Hepatocyte (in vitro differentiated cells): Measurements from ENCODE around the gene C2CD3. TPM values are rescaled to one million over a fixed set of nuclear protein-coding genes. Genes with fewer than 3 reads are reported as not detected.

ENCODE experiments used
- DNase-seq: peaks from one replicate; pipeline ENCODE4 v3.0.0-alpha.2; 2016; ENCODE audit warnings: low spot score
- H2AFZ ChIP-seq: fragments of 200-600 bp; sonication (generic); 2 replicates; pipeline ENCODE4 v1.6.0; 2016; ENCODE audit warnings: antibody characterized with exemption, mild to moderate bottlenecking
- H3K27ac ChIP-seq: fragments of 200-600 bp; sonication (generic); 2 replicates; pipeline ENCODE4 v1.5.1; 2016; ENCODE audit warnings: mild to moderate bottlenecking
- H3K27me3 ChIP-seq: fragments of 200-600 bp; sonication (generic); 2 replicates; pipeline ENCODE4 v1.6.1; 2016
- H3K36me3 ChIP-seq: fragments of 200-600 bp; sonication (generic); replicated peaks from 2 replicates; pipeline ENCODE4 v1.5.1; 2016; ENCODE audit warnings: low read depth; ENCODE audit not compliant: insufficient read depth
- H3K4me1 ChIP-seq: fragments of 200-600 bp; sonication (generic); 2 replicates; pipeline ENCODE4 v1.5.1; 2016; ENCODE audit warnings: mild to moderate bottlenecking, moderate library complexity; ENCODE audit not compliant: insufficient read depth
- H3K4me2 ChIP-seq: fragments of 200-600 bp; sonication (generic); 2 replicates; pipeline ENCODE4 v1.6.0; 2016
- H3K4me3 ChIP-seq: fragments of 200-600 bp; sonication (generic); 2 replicates; pipeline ENCODE4 v1.5.1; 2016; ENCODE audit warnings: mild to moderate bottlenecking
- H3K79me2 ChIP-seq: fragments of 200-600 bp; sonication (generic); 2 replicates; pipeline ENCODE4 v1.6.0; 2017; ENCODE audit warnings: mild to moderate bottlenecking
- H3K9me2 ChIP-seq: fragments of 200-600 bp; sonication (generic); replicated peaks from 2 replicates; pipeline ENCODE4 v1.6.0; 2017; ENCODE audit warnings: mild to moderate bottlenecking; ENCODE audit not compliant: insufficient read depth
- H3K9me3 ChIP-seq: fragments of 200-600 bp; sonication (generic); 2 replicates; pipeline ENCODE4 v1.5.1; 2016; ENCODE audit warnings: low read depth, mild to moderate bottlenecking
- H4K20me1 ChIP-seq: fragments of 200-600 bp; sonication (generic); 2 replicates; pipeline ENCODE4 v1.6.0; 2016; ENCODE audit warnings: mild to moderate bottlenecking; ENCODE audit not compliant: insufficient read depth, poor library complexity, severe bottlenecking
- EZH2 ChIP-seq: fragments of 200-600 bp; sonication (generic); IDR thresholded peaks from 2 replicates; pipeline ENCODE4 v1.6.1; 2016; ENCODE audit warnings: antibody characterized with exemption, mild to moderate bottlenecking, borderline replicate concordance
- EZH2phosphoT487 ChIP-seq: fragments of 200-600 bp; sonication (generic); IDR thresholded peaks from one replicate; pipeline ENCODE4 v1.6.1; 2018; ENCODE audit warnings: antibody characterized with exemption, mild to moderate bottlenecking, low read depth, moderate library complexity; ENCODE audit not compliant: unreplicated experiment, severe bottlenecking
- WGBS: methylation state at CpG from one replicate; pipeline ENCODE4 v1.1.6; 2016; ENCODE audit warnings: low lambda C conversion rate; ENCODE audit errors: missing lambda C conversion rate; 5-methylcytosine and 5-hydroxymethylcytosine counted together
- polyA plus RNA-seq: library from polyadenylated mRNA; unstranded; fragments of >200 nt; fragmentation: Nextera tagmentation; extraction: Ambion mirVana; gene quantifications from 2 replicates; pipeline ENCODE4 v1.2.1, GENCODE V29; 2016
- total RNA-seq: library from RNA; depleted of rRNA; stranded (reverse); fragments of >200 nt; gene quantifications from 2 replicates; pipeline ENCODE4 v1.2.3, GENCODE V29; 2014
- TF ChIP-seq, protein P1 (sequence below): fragments of 200-600 bp; sonication (generic); IDR thresholded peaks from 2 replicates; pipeline ENCODE4 v1.5.1; 2016; ENCODE audit warnings: antibody characterized with exemption, mild to moderate bottlenecking; ENCODE audit not compliant: poor library complexity

Gene C2CD3
- total and polyA plus RNA-seq, 2 experiments from 2014 or later: 9.8 to 16.3 TPM

- Histone ChIP-seq H3K4me3 (peak overlapping the region; percentile 55), H3K4me1 (peaks cover 6% of the 10 kb centered on the region), H3K9me3 (no peaks in the 10 kb centered on the region), H2AFZ (peak overlapping the region; percentile 98), H3K27ac (peak overlapping the region; percentile 84), H3K36me3 (no peaks in the 10 kb centered on the region), H3K4me2 (peak overlapping the region; percentile 95), H3K79me2 (no peaks in the 10 kb centered on the region), H3K27me3 (no peaks in the 10 kb centered on the region), H4K20me1 (no peaks in the 10 kb centered on the region), H3K9me2 (no peaks in the 10 kb centered on the region)
- TF ChIP-seq EZH2phosphoT487: no peak
- TF ChIP-seq EZH2: no peak
- TF ChIP-seq, protein P1, sequence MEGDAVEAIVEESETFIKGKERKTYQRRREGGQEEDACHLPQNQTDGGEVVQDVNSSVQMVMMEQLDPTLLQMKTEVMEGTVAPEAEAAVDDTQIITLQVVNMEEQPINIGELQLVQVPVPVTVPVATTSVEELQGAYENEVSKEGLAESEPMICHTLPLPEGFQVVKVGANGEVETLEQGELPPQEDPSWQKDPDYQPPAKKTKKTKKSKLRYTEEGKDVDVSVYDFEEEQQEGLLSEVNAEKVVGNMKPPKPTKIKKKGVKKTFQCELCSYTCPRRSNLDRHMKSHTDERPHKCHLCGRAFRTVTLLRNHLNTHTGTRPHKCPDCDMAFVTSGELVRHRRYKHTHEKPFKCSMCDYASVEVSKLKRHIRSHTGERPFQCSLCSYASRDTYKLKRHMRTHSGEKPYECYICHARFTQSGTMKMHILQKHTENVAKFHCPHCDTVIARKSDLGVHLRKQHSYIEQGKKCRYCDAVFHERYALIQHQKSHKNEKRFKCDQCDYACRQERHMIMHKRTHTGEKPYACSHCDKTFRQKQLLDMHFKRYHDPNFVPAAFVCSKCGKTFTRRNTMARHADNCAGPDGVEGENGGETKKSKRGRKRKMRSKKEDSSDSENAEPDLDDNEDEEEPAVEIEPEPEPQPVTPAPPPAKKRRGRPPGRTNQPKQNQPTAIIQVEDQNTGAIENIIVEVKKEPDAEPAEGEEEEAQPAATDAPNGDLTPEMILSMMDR: no peak
- DNase-seq: peak; percentile 89
- 3% methylated on average over 56 of the region's 56 CpGs for WGBS
These were observed 187.6 kb downstream of the C2CD3 start for GRCh38 chr11:73982990-73983740.

GRCh38 chr11:73982595-73982989 is 188.2 kb downstream of the C2CD3 start, which contains the start of gene UCP2:
TSS of gene UCP2 (minus strand) at chr11:73982843. CDS start at chr11:73978378, 4,465 bp downstream.
- H3K4me1 ChIP-seq: peaks cover 6% of the 10 kb centered on the region
- TF ChIP-seq EZH2phosphoT487 (no peak), EZH2 (no peak)
- TF ChIP-seq, protein P1: no peak
- H3K9me3 ChIP-seq: no peaks in the 10 kb centered on the region
- H3K36me3 ChIP-seq: no peaks in the 10 kb centered on the region
- WGBS: 3% methylated on average over 29 of the region's 43 CpGs
- no peaks in the 10 kb centered on the region for H4K20me1 ChIP-seq
- H3K4me2 ChIP-seq: peak within 1 kb of the TSS; percentile 95
- H3K4me3 ChIP-seq: peak within 1 kb of the TSS; percentile 55
- peak within 1 kb of the TSS; percentile 98 for H2AFZ ChIP-seq
- no peaks in the 10 kb centered on the region for H3K79me2 ChIP-seq
- H3K27ac ChIP-seq: peak within 1 kb of the TSS; percentile 84
- peak; percentile 92 for DNase-seq
- no peaks in the 10 kb centered on the region for H3K9me2 ChIP-seq
- no peaks in the 10 kb centered on the region for H3K27me3 ChIP-seq

DNA sequence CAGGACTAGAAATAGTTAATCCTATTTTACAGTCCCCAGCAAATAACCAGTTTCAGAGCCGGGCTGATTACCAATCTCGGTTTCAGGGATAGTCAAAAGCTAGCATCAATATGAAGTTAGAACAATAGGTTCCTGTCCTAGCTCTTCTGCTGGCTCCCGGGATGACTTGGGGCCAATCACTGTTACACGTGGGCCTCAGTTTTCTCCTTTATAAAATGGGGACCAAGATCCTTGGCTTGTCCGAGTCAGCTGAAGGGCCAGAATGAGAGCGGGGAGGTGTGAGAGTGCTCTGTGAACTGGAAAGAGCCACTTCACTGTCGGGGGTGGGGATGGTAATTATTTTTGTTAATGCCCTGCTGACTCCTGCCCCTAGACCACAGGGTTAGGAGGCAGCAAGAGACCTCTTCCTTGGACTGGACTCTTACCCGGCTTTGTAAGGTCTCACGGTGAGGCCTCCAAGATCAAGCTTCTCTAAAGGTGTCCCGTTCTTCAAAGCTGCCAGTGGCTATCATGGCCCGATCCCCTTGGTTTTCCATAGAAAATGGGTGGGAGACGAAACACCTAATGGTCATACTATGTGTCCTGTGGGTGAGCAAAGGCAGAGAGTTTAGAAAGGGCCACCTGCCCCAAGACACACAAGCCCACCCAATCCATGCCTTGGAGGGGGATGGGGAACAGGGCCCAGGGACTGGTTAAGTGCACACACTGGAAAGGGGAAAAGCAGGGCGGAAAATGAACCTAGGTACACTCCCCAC is 189.6 kb downstream of the C2CD3 start:
- TF ChIP-seq, protein P1: no peak
- TF ChIP-seq EZH2phosphoT487 (no peak), EZH2 (no peak)
- no peaks in the 10 kb centered on the region for H4K20me1 ChIP-seq
- H3K4me3 ChIP-seq: no peak overlapping the region
- WGBS: 87% methylated on average over 13 of the region's 13 CpGs
- H3K9me3 ChIP-seq: no peaks in the 10 kb centered on the region
- no peak for DNase-seq
- peak overlapping the region; percentile 43 for H3K27ac ChIP-seq
- no peaks in the 10 kb centered on the region for H3K27me3 ChIP-seq
- peaks cover 6% of the 10 kb centered on the region for H3K4me1 ChIP-seq
- H3K9me2 ChIP-seq: no peaks in the 10 kb centered on the region
- H3K36me3 ChIP-seq: no peaks in the 10 kb centered on the region
- peak overlapping the region; percentile 95 for H3K4me2 ChIP-seq
- H3K79me2 ChIP-seq: no peaks in the 10 kb centered on the region
- no peak overlapping the region for H2AFZ ChIP-seq
